Hematopoietic multipotent progenitor cell (in vitro differentiated cells): ENCODE data around the gene HIGD2A. TPM values are rescaled to one million over a fixed set of nuclear protein-coding genes. Genes with fewer than 3 reads are reported as not detected.

Experiments
- DNase-seq, 3 donors: peaks; one replicate each; pipeline ENCODE4 v3.0.0-alpha.2; 2011 to 2015; ENCODE audit warnings: low read depth in 2 of 3, low spot score in 2 of 3
- small RNA-seq: library from RNA; depleted of rRNA; stranded (forward); fragments of <200 nt; gene quantifications from one replicate; pipeline ENCODE3, GENCODE V24; 2012
- total RNA-seq: library from RNA; depleted of rRNA; stranded (reverse); fragments of >200 nt; gene quantifications from one replicate; pipeline ENCODE4 v1.2.3, GENCODE V29; 2012

The HIGD2A gene
- total RNA-seq, 1 donor: 108 TPM

GRCh38 chr5:176415240-176415951, 26.8 kb downstream of the HIGD2A start:
- no peak for DNase-seq

GRCh38 chr5:176415952-176416924, 27.7 kb downstream of the HIGD2A start, which contains the start of gene CLTB:
Gene CLTB (minus strand): TSS chr5:176416539. CDS start chr5:176416363, 176 bp downstream.
- peak; percentile 89 to 97 (median 92) for DNase-seq

GRCh38 chr5:176416965-176417364, 28.4 kb downstream of the HIGD2A start:
- DNase-seq: no peak

GRCh38 chr5:176418251-176418650, 29.7 kb downstream of the HIGD2A start:
- no peak for DNase-seq

- DNase-seq: no peak
Observed at GRCh38 chr5:176420086-176420485, 31.5 kb downstream of the HIGD2A start.

- no peak for DNase-seq
Observed at GRCh38 chr5:176420972-176421544, 32.5 kb downstream of the HIGD2A start.

- no peak for DNase-seq
Observed at GRCh38 chr5:176424181-176424580, 35.6 kb downstream of the HIGD2A start.

GRCh38 chr5:176425138-176425537, 36.6 kb downstream of the HIGD2A start:
- DNase-seq: no peak

GRCh38 chr5:176425791-176426190, 37.2 kb downstream of the HIGD2A start:
- no peak for DNase-seq

GRCh38 chr5:176426876-176427275, 38.3 kb downstream of the HIGD2A start:
- no peak for DNase-seq

GRCh38 chr5:176427971-176428370, 39.4 kb downstream of the HIGD2A start:
- DNase-seq: no peak

GRCh38 chr5:176429972-176430371, 41.4 kb downstream of the HIGD2A start:
- no peak for DNase-seq

GRCh38 chr5:176432707-176433106, 44.2 kb downstream of the HIGD2A start:
- DNase-seq: no peak

- peak in 2 of 3 donors; percentile 41 to 51 for DNase-seq
Observed at GRCh38 chr5:176436656-176437055, 48.1 kb downstream of the HIGD2A start.

GRCh38 chr5:176438959-176439757, 50.6 kb downstream of the HIGD2A start:
- no peak for DNase-seq

Small RNA genes lying within 50 kb of the gene (small RNA-seq; reads per million reads assigned to genes)
- gene AC010297.1: not detected
- gene MIR1271: 4.9 reads per million, percentile 87 among the genes with 10 or more reads in this experiment

Other genes with a start within 250 kb of the HIGD2A start
- gene SIMC1, start 150.3 kb upstream of the HIGD2A start, total RNA-seq: 11.0 TPM
- 56.3 TPM for gene KIAA1191, start 27.0 kb upstream of the HIGD2A start, total RNA-seq
- gene ARL10, start 23.3 kb upstream of the HIGD2A start, total RNA-seq: 17.8 TPM
- gene NOP16, start 153 bp upstream of the HIGD2A start, total RNA-seq: 16.7 TPM
- 48.7 TPM for gene CLTB, start 27.8 kb downstream of the HIGD2A start, total RNA-seq
- gene FAF2, start 59.6 kb downstream of the HIGD2A start, total RNA-seq: 15.9 TPM
- 39.9 TPM for gene RNF44, start 148.7 kb downstream of the HIGD2A start, total RNA-seq
- gene CDHR2, start 160.6 kb downstream of the HIGD2A start, total RNA-seq: under 0.01 TPM
- gene GPRIN1, start 221.4 kb downstream of the HIGD2A start, total RNA-seq: under 0.01 TPM
- gene SNCB, start 241.8 kb downstream of the HIGD2A start, total RNA-seq: not detected
- gene EIF4E1B, start 241.9 kb downstream of the HIGD2A start, total RNA-seq: not detected